ENCODE measurements around the gene RNF182. TPM values are rescaled to one million over a fixed set of nuclear protein-coding genes. Genes with fewer than 3 reads are reported as not detected.

The RNF182 gene
- total RNA-seq, 1 donor from 2014 or later = 2.8 TPM

DNA sequence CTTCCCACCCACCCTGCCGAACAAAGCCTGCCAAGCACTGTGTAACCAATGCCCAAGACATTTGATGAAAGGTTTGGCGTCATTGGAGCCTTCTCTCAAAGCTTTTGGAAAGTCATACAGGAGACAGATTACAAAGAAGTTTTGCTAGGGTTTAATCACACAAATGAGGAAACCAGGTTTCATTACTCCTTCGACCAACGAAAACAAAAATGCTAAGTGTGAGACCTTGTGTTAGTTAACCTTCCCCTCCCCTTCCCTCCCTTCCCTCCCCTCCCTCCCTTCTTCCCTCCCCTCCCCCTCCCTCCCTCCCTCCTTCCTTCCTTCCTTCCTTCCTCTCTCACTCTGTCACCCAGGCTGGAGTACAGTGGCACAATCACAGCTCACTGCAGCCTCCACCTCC, 96.7 kb downstream of the RNF182 start:
- Mint-ChIP-seq H3K4me3 (no peak overlapping the region), H3K27me3 (peaks cover 41% of the 10 kb centered on the region), H3K9me3 (no peaks in the 10 kb centered on the region), H3K36me3 (no peaks in the 10 kb centered on the region), H3K27ac (no peak overlapping the region), H3K4me1 (ENCODE audit: unreplicated experiment) (peaks cover 9% of the 10 kb centered on the region)
- TF ChIP-seq, protein P1, sequence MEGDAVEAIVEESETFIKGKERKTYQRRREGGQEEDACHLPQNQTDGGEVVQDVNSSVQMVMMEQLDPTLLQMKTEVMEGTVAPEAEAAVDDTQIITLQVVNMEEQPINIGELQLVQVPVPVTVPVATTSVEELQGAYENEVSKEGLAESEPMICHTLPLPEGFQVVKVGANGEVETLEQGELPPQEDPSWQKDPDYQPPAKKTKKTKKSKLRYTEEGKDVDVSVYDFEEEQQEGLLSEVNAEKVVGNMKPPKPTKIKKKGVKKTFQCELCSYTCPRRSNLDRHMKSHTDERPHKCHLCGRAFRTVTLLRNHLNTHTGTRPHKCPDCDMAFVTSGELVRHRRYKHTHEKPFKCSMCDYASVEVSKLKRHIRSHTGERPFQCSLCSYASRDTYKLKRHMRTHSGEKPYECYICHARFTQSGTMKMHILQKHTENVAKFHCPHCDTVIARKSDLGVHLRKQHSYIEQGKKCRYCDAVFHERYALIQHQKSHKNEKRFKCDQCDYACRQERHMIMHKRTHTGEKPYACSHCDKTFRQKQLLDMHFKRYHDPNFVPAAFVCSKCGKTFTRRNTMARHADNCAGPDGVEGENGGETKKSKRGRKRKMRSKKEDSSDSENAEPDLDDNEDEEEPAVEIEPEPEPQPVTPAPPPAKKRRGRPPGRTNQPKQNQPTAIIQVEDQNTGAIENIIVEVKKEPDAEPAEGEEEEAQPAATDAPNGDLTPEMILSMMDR (conservative IDR thresholded peaks at IDR 0.05) = no peak
- DNase-seq (ENCODE audit: extremely low spot score, unreplicated experiment) = no peak

DNA sequence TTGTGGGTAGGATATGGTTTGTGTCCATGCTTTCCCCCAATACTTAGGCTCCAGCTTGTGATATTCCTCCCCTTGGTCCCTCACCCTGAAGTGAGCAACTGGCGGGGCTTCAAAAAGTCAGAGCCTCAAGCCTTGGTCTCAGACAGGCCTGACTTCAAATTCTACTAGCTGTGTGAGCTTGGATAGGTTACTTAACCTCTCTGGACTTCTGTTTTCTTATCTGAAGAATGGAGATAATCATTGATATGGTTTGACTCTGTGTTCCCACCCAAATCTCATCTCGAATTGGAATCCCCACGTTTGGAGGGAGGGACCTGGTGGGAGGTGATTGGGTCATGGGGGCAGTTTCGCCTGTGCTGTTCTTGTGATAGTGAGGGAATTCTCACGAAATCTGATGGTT, 97.9 kb downstream of the RNF182 start:
- DNase-seq (ENCODE audit: extremely low spot score, unreplicated experiment) = no peak
- peaks cover 36% of the 10 kb centered on the region for H3K27me3 Mint-ChIP-seq
- TF ChIP-seq, protein P1 (conservative IDR thresholded peaks at IDR 0.05) = no peak
- H3K4me1 Mint-ChIP-seq (ENCODE audit: unreplicated experiment) = peaks cover under 1% of the 10 kb centered on the region
- H3K9me3 Mint-ChIP-seq = no peaks in the 10 kb centered on the region
- H3K4me3 Mint-ChIP-seq = no peak overlapping the region
- no peak overlapping the region for H3K27ac Mint-ChIP-seq
- no peaks in the 10 kb centered on the region for H3K36me3 Mint-ChIP-seq

DNA sequence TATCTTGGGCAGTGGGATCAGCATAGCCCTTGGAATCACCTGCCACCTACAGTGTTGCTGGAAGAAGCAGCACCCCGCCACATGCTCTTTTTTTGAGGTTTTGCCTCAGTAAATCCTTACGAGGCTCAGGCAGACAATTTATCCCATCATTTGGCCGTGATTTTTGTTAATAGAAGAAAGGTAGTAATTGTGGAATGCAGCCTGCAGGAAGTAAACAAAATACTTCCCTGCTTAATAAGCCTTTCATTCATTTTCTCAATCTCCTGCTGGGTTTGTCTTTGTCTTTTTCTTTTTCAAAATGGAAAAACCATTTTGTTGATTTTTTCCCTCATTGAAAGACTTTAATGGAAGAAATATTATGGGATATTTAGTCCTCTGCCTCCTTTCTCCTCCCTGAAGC, 99.1 kb downstream of the RNF182 start:
- Mint-ChIP-seq H3K9me3 (no peaks in the 10 kb centered on the region), H3K4me3 (no peak overlapping the region), H3K27ac (no peak overlapping the region), H3K4me1 (ENCODE audit: unreplicated experiment) (no peaks in the 10 kb centered on the region), H3K27me3 (peaks cover 35% of the 10 kb centered on the region), H3K36me3 (no peaks in the 10 kb centered on the region)
- no peak for DNase-seq (ENCODE audit: extremely low spot score, unreplicated experiment)
- TF ChIP-seq, protein P1 (conservative IDR thresholded peaks at IDR 0.05) = no peak

DNA sequence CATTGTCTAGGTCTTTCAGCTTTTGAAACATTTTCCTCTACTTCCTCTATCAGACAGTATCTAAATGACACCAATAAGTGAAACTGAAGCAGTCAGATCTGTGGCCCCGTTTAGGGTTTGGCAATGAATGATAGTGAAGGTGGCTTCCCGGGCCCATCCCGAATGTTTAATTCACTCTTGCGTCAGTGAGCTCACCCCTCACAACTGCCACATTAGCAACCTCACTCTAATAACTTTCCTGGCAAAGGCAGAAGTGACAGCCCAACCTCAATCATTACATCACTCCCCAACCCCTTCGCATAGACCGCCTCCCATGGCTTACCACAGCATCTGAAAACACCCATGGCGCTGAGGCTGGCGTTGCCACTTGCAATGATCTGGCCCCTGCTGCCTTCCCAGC, 100.4 kb downstream of the RNF182 start:
- Mint-ChIP-seq H3K4me1 (ENCODE audit: unreplicated experiment) (no peaks in the 10 kb centered on the region), H3K4me3 (no peak overlapping the region), H3K9me3 (no peaks in the 10 kb centered on the region), H3K27ac (no peak overlapping the region), H3K36me3 (no peaks in the 10 kb centered on the region), H3K27me3 (peaks cover 35% of the 10 kb centered on the region)
- DNase-seq (ENCODE audit: extremely low spot score, unreplicated experiment) = no peak
- TF ChIP-seq, protein P1 (conservative IDR thresholded peaks at IDR 0.05) = no peak

DNA sequence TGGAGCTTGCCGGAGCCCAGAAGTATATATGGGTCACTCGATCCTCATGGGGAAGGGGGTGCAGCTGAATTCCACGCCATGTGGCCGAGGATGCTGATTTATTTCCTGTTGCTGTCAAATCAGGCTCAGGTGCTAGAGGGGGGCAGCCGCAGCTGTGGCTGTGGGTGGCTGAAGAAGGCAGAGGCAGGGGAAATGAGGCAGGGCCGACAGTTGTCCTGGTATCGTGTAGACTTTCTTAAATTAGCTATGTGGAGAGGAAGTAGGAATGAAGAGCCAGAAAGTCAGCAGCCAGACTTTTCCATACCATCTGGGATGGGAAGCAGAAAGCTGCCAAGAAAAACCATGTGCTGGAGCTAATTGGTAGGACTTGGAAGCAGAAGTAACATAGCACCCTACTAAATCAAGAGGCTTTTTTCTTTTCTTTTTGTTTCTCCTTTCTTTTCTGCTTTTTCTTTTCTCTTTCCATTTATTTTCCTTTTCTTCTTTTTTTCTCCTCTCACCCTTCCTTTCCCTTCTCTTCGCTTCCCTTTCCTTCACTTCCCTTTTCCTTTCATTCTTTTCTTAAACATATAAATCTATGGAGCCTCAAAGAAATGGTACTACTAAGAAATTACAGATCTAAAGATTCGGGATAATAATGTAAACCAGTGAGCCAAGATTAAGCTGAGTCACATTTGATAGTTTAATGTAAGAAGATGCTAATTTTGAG, 102.2 kb downstream of the RNF182 start:
- no peaks in the 10 kb centered on the region for H3K4me1 Mint-ChIP-seq (ENCODE audit: unreplicated experiment)
- peaks cover 34% of the 10 kb centered on the region for H3K27me3 Mint-ChIP-seq
- H3K4me3 Mint-ChIP-seq = no peak overlapping the region
- TF ChIP-seq, protein P1 (conservative IDR thresholded peaks at IDR 0.05) = no peak
- H3K36me3 Mint-ChIP-seq = no peaks in the 10 kb centered on the region
- no peaks in the 10 kb centered on the region for H3K9me3 Mint-ChIP-seq
- DNase-seq (ENCODE audit: extremely low spot score, unreplicated experiment) = no peak
- H3K27ac Mint-ChIP-seq = no peak overlapping the region

Data from type B pancreatic cell (in vitro differentiated cells).